ENCODE measurements around the gene CALM3.
A peak's percentile ranks its signal among the peaks of the same experiment; 100 is the strongest.
"Not testable (repeated sequence)": the region's sequence is repeated elsewhere in the genome, so short reads cannot be mapped to it uniquely, and the experiment has no call there.

Gene CALM3

GRCh38 chr19:46601318-46602224 lies at the start of gene CALM3:
Gene CALM3 (plus strand): TSS chr19:46601330. CDS start chr19:46601435, 105 bp downstream.
- peak within 1 kb of the TSS; percentile 94 for H3K9ac ChIP-seq

DNA sequence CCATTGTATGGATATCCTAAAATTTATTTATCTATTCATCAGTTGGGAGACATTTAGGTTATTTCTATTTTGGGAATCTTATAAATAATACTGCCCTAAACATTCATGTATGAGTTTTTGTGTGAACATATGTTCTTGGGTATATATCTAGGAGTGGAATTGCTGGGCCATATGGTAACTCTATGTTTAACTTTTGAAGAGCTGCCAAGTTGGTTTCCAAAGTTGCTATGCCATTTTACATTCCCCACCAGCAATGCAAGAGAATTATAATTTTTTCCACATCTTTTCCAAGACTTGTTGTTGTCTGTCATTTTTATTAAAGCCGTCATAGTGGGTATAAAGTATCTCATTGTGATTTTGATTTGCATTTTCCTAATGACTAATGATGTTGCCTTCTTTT lies 48.2 kb upstream of the CALM3 start:
- Histone ChIP-seq H3K27ac (no peak overlapping the region), H3K79me2 (no peaks in the 10 kb centered on the region), H3K4me2 (ENCODE audit: low read length) (no peak overlapping the region), H3K36me3 (ENCODE audit: control insufficient read depth, insufficient read depth, low read length) (no peaks in the 10 kb centered on the region), H3K9ac (no peak overlapping the region), H3K4me3 (ENCODE audit: low read depth, low read length) (no peak overlapping the region), H3K4me1 (no peaks in the 10 kb centered on the region), H2AFZ (no peak overlapping the region), H3K9me3 (ENCODE audit: control insufficient read depth, low read length) (no peaks in the 10 kb centered on the region), H3K27me3 (ENCODE audit: control insufficient read depth, insufficient read depth, low read length) (no peaks in the 10 kb centered on the region)
- TF ChIP-seq, protein P1, sequence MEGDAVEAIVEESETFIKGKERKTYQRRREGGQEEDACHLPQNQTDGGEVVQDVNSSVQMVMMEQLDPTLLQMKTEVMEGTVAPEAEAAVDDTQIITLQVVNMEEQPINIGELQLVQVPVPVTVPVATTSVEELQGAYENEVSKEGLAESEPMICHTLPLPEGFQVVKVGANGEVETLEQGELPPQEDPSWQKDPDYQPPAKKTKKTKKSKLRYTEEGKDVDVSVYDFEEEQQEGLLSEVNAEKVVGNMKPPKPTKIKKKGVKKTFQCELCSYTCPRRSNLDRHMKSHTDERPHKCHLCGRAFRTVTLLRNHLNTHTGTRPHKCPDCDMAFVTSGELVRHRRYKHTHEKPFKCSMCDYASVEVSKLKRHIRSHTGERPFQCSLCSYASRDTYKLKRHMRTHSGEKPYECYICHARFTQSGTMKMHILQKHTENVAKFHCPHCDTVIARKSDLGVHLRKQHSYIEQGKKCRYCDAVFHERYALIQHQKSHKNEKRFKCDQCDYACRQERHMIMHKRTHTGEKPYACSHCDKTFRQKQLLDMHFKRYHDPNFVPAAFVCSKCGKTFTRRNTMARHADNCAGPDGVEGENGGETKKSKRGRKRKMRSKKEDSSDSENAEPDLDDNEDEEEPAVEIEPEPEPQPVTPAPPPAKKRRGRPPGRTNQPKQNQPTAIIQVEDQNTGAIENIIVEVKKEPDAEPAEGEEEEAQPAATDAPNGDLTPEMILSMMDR (IDR thresholded peaks at IDR 0.05), result no peak

More at GRCh38 chr19:46601318-46602224, at the start of gene CALM3:
- no peaks in the 10 kb centered on the region for H3K27me3 ChIP-seq (ENCODE audit: control insufficient read depth, insufficient read depth, low read length)
- H3K36me3 ChIP-seq (ENCODE audit: control insufficient read depth, insufficient read depth, low read length), result no peaks in the 10 kb centered on the region
- peaks cover 16% of the 10 kb centered on the region for H3K4me1 ChIP-seq
- H3K4me2 ChIP-seq (ENCODE audit: low read length), result peak within 1 kb of the TSS; percentile 98
- H3K27ac ChIP-seq, result peak within 1 kb of the TSS; percentile 100
- peaks cover 21% of the 10 kb centered on the region for H3K79me2 ChIP-seq
- H3K9me3 ChIP-seq (ENCODE audit: control insufficient read depth, low read length), result no peaks in the 10 kb centered on the region
- TF ChIP-seq, protein P1 (IDR thresholded peaks at IDR 0.05), result no peak
- H2AFZ ChIP-seq, result peak within 1 kb of the TSS; percentile 100
- peak within 1 kb of the TSS; percentile 98 for H3K4me3 ChIP-seq (ENCODE audit: low read depth, low read length)

- H3K4me3 ChIP-seq (ENCODE audit: low read depth, low read length), result no peak overlapping the region
- H3K36me3 ChIP-seq (ENCODE audit: control insufficient read depth, insufficient read depth, low read length), result no peaks in the 10 kb centered on the region
- no peaks in the 10 kb centered on the region for H3K79me2 ChIP-seq
- no peak overlapping the region for H3K27ac ChIP-seq
- H3K4me2 ChIP-seq (ENCODE audit: low read length), result no peak overlapping the region
- H2AFZ ChIP-seq, result no peak overlapping the region
- no peaks in the 10 kb centered on the region for H3K9me3 ChIP-seq (ENCODE audit: control insufficient read depth, low read length)
- H3K9ac ChIP-seq, result no peak overlapping the region
- TF ChIP-seq, protein P1 (IDR thresholded peaks at IDR 0.05), result no peak
- no peaks in the 10 kb centered on the region for H3K27me3 ChIP-seq (ENCODE audit: control insufficient read depth, insufficient read depth, low read length)
- H3K4me1 ChIP-seq, result no peaks in the 10 kb centered on the region
Observed at GRCh38 chr19:46554161-46554560, 47.0 kb upstream of the CALM3 start.

- Histone ChIP-seq H3K4me1 (no peaks in the 10 kb centered on the region), H3K27me3 (ENCODE audit: control insufficient read depth, insufficient read depth, low read length) (no peaks in the 10 kb centered on the region), H3K27ac (no peak overlapping the region), H3K9me3 (ENCODE audit: control insufficient read depth, low read length) (no peaks in the 10 kb centered on the region), H3K36me3 (ENCODE audit: control insufficient read depth, insufficient read depth, low read length) (no peaks in the 10 kb centered on the region), H3K4me2 (ENCODE audit: low read length) (no peak overlapping the region), H2AFZ (no peak overlapping the region), H3K4me3 (ENCODE audit: low read depth, low read length) (no peak overlapping the region), H3K9ac (no peak overlapping the region), H3K79me2 (no peaks in the 10 kb centered on the region)
- TF ChIP-seq, protein P1 (IDR thresholded peaks at IDR 0.05), result no peak
Observed at GRCh38 chr19:46555628-46556280, 45.4 kb upstream of the CALM3 start.

DNA sequence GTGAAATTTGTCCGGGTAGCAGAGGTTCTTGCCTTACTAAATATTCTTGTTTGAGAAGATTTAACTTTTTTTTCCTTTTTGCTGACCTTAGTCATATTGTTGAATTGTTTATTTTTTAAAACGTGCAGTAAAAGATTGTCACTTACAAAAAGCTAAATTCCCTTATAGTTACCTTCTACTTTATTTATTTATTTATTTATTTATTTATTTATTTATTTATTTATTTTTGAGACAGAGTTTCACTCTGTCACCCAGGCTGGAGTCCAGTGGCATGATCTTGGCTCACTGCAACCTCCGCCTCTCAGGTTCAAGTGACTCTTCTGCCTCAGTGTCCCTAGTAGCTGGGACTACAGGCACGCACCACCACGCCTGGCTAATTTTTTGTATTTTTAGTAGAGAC lies 44.7 kb upstream of the CALM3 start:
- H3K4me2 ChIP-seq (ENCODE audit: low read length); H3K9ac ChIP-seq; H3K36me3 ChIP-seq (ENCODE audit: control insufficient read depth, insufficient read depth, low read length); H2AFZ ChIP-seq; H3K4me1 ChIP-seq; H3K27me3 ChIP-seq (ENCODE audit: control insufficient read depth, insufficient read depth, low read length); H3K4me3 ChIP-seq (ENCODE audit: low read depth, low read length); H3K79me2 ChIP-seq; H3K9me3 ChIP-seq (ENCODE audit: control insufficient read depth, low read length); H3K27ac ChIP-seq: not testable (repeated sequence)

All from parathyroid adenoma (tissue), 2 donors.